Endodermal cell (in vitro differentiated cells): ENCODE data around the gene ZDHHC7. TPM values are rescaled to one million over a fixed set of nuclear protein-coding genes. Genes with fewer than 3 reads are reported as not detected.

Source experiments
- DNase-seq: peaks from one replicate; pipeline ENCODE4 v3.0.0-alpha.2; 2017
- H3K27ac ChIP-seq: 2 replicates; pipeline ENCODE4 v1.5.1; 2013; ENCODE audit warnings: mild to moderate bottlenecking, low read depth, low read length, moderate library complexity
- H3K27me3 ChIP-seq: 2 replicates; pipeline ENCODE4 v1.6.1; 2013; ENCODE audit warnings: mild to moderate bottlenecking, low read length, moderate library complexity; ENCODE audit not compliant: insufficient read depth, control insufficient read depth, poor library complexity, severe bottlenecking
- H3K36me3 ChIP-seq: 2 replicates; pipeline ENCODE4 v1.7.0; 2013; ENCODE audit warnings: mild to moderate bottlenecking, low read length, moderate library complexity; ENCODE audit not compliant: control insufficient read depth, insufficient read depth
- H3K4me1 ChIP-seq: one replicate; pipeline ENCODE4 v1.7.0; 2013; ENCODE audit warnings: low read length; ENCODE audit not compliant: control insufficient read depth, insufficient read depth
- H3K4me3 ChIP-seq: 2 replicates; pipeline ENCODE4 v1.5.1; 2013; ENCODE audit warnings: mild to moderate bottlenecking, low read length, moderate library complexity
- H3K9ac ChIP-seq: 2 replicates; pipeline ENCODE4 v1.6.1; 2013; ENCODE audit warnings: mild to moderate bottlenecking, low read length, moderate library complexity; ENCODE audit not compliant: poor library complexity, severe bottlenecking; ENCODE audit errors: extremely low read depth
- H3K9me3 ChIP-seq: 2 replicates; pipeline ENCODE4 v1.6.1; 2013; ENCODE audit warnings: mild to moderate bottlenecking, low read length, moderate library complexity; ENCODE audit not compliant: control insufficient read depth
- H3K27ac Mint-ChIP-seq: 2 replicates; pipeline ENCODE4 v1.8.0; 2020; ENCODE audit warnings: mixed read lengths
- H3K27me3 Mint-ChIP-seq: 2 replicates; pipeline ENCODE4 v1.8.0; 2021; ENCODE audit warnings: mild to moderate bottlenecking, mixed read lengths; ENCODE audit not compliant: insufficient read depth
- H3K36me3 Mint-ChIP-seq: 2 replicates; pipeline ENCODE4 v1.8.0; 2020; ENCODE audit warnings: low read depth, mixed read lengths
- H3K4me1 Mint-ChIP-seq: 2 replicates; pipeline ENCODE4 v1.8.0; 2020; ENCODE audit warnings: mixed read lengths
- H3K4me3 Mint-ChIP-seq: 2 replicates; pipeline ENCODE4 v1.8.0; 2020; ENCODE audit warnings: mild to moderate bottlenecking, moderate library complexity, mixed read lengths
- H3K9me3 Mint-ChIP-seq: 2 replicates; pipeline ENCODE4 v1.8.0; 2020; ENCODE audit warnings: mild to moderate bottlenecking, mixed read lengths
- CTCF ChIP-seq: fragments of 200-600 bp; sonication (generic); conservative IDR thresholded peaks from 2 replicates; pipeline ENCODE4 v1.5.0; 2021; ENCODE audit warnings: antibody characterized with exemption, mild to moderate bottlenecking
- WGBS, 2 experiments: methylation state at CpG; one replicate each; pipeline versions ENCODE4 v1.1.5 to v1.1.7; 2013; ENCODE audit warnings: missing lambda C conversion rate in 2 of 2, mixed read lengths in 1 of 2; ENCODE audit not compliant: insufficient coverage in 1 of 2, insufficient read length in 1 of 2; 5-methylcytosine and 5-hydroxymethylcytosine counted together
- total RNA-seq, 2 donors: library from RNA; stranded (reverse); fragmentation: NEBNext Ultra II Directional in 1 of 2; extraction: Animal tissue kit (Norgen Biotek cat#: 25700) in 1 of 2; gene quantifications; 2 replicates in 1 of 2; 3 replicates in 1 of 2; pipeline ENCODE4 v1.2.1, GENCODE V29; 2021

ZDHHC7 gene
- total RNA-seq, 2 donors from 2014 or later: 58.7 to 61.8 TPM

GRCh38 chr16:84988328-84989080, 22.8 kb downstream of the ZDHHC7 start:
- TF ChIP-seq CTCF: peak; percentile 46
- H3K27ac Mint-ChIP-seq: peak overlapping the region; percentile 30
- peaks cover 72% of the 10 kb centered on the region for H3K36me3 Mint-ChIP-seq
- no peaks in the 10 kb centered on the region for H3K9me3 Mint-ChIP-seq
- WGBS, 2 experiments: 91 to 93% methylated on average over 5 to 16 of the region's 16 CpGs
- Histone ChIP-seq H3K27ac (no peak overlapping the region), H3K4me1 (no peaks in the 10 kb centered on the region), H3K4me3 (no peak overlapping the region), H3K36me3 (peaks cover 74% of the 10 kb centered on the region), H3K27me3 (no peaks in the 10 kb centered on the region), H3K9ac (no peak overlapping the region), H3K9me3 (no peaks in the 10 kb centered on the region)
- DNase-seq: no peak
- H3K27me3 Mint-ChIP-seq: no peaks in the 10 kb centered on the region
- H3K4me1 Mint-ChIP-seq: peaks cover 7% of the 10 kb centered on the region
- H3K4me3 Mint-ChIP-seq: no peak overlapping the region

GRCh38 chr16:84986879-84987278, 24.5 kb downstream of the ZDHHC7 start:
- Mint-ChIP-seq H3K27ac (no peak overlapping the region), H3K36me3 (peaks cover 66% of the 10 kb centered on the region)
- 90% methylated on average over 1 of the region's 1 CpG; no CpG with 5 or more reads in 1 of the 2 experiments for WGBS, 2 experiments

GRCh38 chr16:84986102-84986501, 25.2 kb downstream of the ZDHHC7 start:
- no peak for DNase-seq
- no peaks in the 10 kb centered on the region for H3K27me3 ChIP-seq
- peaks cover 78% of the 10 kb centered on the region for H3K36me3 ChIP-seq
- Mint-ChIP-seq H3K27ac (peak overlapping the region; percentile 8), H3K27me3 (no peaks in the 10 kb centered on the region), H3K9me3 (no peaks in the 10 kb centered on the region), H3K4me1 (peaks cover 11% of the 10 kb centered on the region), H3K36me3 (peaks cover 71% of the 10 kb centered on the region), H3K4me3 (no peak overlapping the region)
- WGBS, 2 experiments: 93 to 97% methylated on average over 18 to 22 of the region's 22 CpGs
- no peaks in the 10 kb centered on the region for H3K9me3 ChIP-seq
- TF ChIP-seq CTCF: no peak
- no peak overlapping the region for H3K9ac ChIP-seq
- H3K4me1 ChIP-seq: peaks cover 5% of the 10 kb centered on the region
- no peak overlapping the region for H3K4me3 ChIP-seq
- no peak overlapping the region for H3K27ac ChIP-seq

More at GRCh38 chr16:84986879-84987278, 24.5 kb downstream of the ZDHHC7 start:
- TF ChIP-seq CTCF: no peak
- no peaks in the 10 kb centered on the region for H3K27me3 ChIP-seq
- no peaks in the 10 kb centered on the region for H3K9me3 Mint-ChIP-seq
- no peaks in the 10 kb centered on the region for H3K9me3 ChIP-seq
- no peaks in the 10 kb centered on the region for H3K27me3 Mint-ChIP-seq
- peaks cover 5% of the 10 kb centered on the region for H3K4me1 ChIP-seq
- no peak for DNase-seq
- peaks cover 11% of the 10 kb centered on the region for H3K4me1 Mint-ChIP-seq
- no peak overlapping the region for H3K4me3 Mint-ChIP-seq
- H3K4me3 ChIP-seq: no peak overlapping the region
- no peak overlapping the region for H3K27ac ChIP-seq
- peaks cover 74% of the 10 kb centered on the region for H3K36me3 ChIP-seq
- no peak overlapping the region for H3K9ac ChIP-seq
